ENCODE data around the gene SAMD8.

DNA sequence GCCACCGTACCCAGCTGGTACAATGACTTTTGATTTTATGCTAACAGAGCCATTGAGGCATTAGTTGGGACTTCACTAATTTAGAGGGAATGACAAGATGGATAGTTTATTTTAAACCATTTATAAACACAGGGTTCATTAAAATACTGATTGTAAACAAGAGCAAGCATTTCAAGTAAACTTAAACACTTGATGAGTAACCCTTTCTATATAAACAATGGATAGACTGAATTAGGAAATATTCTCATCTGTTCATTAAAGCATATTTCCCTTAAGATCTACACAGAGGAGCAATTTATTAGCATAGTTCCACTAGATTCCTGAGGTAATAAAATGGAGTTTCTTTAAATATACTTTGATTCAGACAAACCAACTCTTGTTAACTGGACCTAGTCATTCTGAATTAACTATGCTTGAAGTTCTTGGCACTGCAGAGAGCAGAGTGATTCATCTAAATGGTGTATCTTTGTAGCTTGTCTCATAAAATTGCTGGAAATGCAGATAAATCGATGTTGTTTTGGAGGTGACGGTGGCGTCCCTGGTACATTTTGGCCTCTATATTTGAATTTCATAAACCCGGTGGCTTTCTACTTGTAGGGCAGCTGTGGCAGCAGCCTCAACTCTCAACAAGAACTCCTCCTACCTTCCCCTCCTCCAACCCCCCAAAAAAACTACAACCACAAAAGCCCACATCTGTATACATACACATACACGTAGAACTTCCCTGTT is 83.7 kb downstream of the SAMD8 start:
- TF ChIP-seq SIN3A (IDR thresholded peaks at IDR 0.05; ENCODE audit: borderline replicate concordance, insufficient read depth, low read depth, low read length): no peak
- TF ChIP-seq, protein P1, sequence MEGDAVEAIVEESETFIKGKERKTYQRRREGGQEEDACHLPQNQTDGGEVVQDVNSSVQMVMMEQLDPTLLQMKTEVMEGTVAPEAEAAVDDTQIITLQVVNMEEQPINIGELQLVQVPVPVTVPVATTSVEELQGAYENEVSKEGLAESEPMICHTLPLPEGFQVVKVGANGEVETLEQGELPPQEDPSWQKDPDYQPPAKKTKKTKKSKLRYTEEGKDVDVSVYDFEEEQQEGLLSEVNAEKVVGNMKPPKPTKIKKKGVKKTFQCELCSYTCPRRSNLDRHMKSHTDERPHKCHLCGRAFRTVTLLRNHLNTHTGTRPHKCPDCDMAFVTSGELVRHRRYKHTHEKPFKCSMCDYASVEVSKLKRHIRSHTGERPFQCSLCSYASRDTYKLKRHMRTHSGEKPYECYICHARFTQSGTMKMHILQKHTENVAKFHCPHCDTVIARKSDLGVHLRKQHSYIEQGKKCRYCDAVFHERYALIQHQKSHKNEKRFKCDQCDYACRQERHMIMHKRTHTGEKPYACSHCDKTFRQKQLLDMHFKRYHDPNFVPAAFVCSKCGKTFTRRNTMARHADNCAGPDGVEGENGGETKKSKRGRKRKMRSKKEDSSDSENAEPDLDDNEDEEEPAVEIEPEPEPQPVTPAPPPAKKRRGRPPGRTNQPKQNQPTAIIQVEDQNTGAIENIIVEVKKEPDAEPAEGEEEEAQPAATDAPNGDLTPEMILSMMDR (IDR thresholded peaks at IDR 0.05): no peak
- TF ChIP-seq, protein P2, sequence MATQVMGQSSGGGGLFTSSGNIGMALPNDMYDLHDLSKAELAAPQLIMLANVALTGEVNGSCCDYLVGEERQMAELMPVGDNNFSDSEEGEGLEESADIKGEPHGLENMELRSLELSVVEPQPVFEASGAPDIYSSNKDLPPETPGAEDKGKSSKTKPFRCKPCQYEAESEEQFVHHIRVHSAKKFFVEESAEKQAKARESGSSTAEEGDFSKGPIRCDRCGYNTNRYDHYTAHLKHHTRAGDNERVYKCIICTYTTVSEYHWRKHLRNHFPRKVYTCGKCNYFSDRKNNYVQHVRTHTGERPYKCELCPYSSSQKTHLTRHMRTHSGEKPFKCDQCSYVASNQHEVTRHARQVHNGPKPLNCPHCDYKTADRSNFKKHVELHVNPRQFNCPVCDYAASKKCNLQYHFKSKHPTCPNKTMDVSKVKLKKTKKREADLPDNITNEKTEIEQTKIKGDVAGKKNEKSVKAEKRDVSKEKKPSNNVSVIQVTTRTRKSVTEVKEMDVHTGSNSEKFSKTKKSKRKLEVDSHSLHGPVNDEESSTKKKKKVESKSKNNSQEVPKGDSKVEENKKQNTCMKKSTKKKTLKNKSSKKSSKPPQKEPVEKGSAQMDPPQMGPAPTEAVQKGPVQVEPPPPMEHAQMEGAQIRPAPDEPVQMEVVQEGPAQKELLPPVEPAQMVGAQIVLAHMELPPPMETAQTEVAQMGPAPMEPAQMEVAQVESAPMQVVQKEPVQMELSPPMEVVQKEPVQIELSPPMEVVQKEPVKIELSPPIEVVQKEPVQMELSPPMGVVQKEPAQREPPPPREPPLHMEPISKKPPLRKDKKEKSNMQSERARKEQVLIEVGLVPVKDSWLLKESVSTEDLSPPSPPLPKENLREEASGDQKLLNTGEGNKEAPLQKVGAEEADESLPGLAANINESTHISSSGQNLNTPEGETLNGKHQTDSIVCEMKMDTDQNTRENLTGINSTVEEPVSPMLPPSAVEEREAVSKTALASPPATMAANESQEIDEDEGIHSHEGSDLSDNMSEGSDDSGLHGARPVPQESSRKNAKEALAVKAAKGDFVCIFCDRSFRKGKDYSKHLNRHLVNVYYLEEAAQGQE (IDR thresholded peaks at IDR 0.05; ENCODE audit: insufficient read depth in 1 of 2, low read depth in 2 of 2, low read length in 1 of 2): no peak

Data from Panc1 (cell line).